D341Med (cell line): ENCODE measurements around the gene XRCC4.

Experiments
- DNase-seq: peaks from one replicate; pipeline ENCODE4 v3.0.0; 2012; ENCODE audit warnings: low spot score

XRCC4 gene

GRCh38 chr5:83071286-83072051, 5.9 kb upstream of the XRCC4 start:
- no peak for DNase-seq

GRCh38 chr5:83072966-83073365, 4.4 kb upstream of the XRCC4 start:
- no peak for DNase-seq

GRCh38 chr5:83077662-83078261, 415 bp downstream of the XRCC4 start:
- DNase-seq = no peak

GRCh38 chr5:83082750-83083149, 5.4 kb downstream of the XRCC4 start:
- DNase-seq = no peak

- DNase-seq = no peak
Observed at GRCh38 chr5:83084336-83084735, 7.0 kb downstream of the XRCC4 start.

- no peak for DNase-seq
Observed at GRCh38 chr5:83085106-83085505, 7.8 kb downstream of the XRCC4 start.

- no peak for DNase-seq
Observed at GRCh38 chr5:83090169-83090568, 12.8 kb downstream of the XRCC4 start.

- no peak for DNase-seq
Observed at GRCh38 chr5:83092619-83093018, 15.3 kb downstream of the XRCC4 start.

GRCh38 chr5:83093692-83094091, 16.3 kb downstream of the XRCC4 start:
- DNase-seq = no peak

- no peak for DNase-seq
Observed at GRCh38 chr5:83095163-83095956, 18.0 kb downstream of the XRCC4 start.

GRCh38 chr5:83095957-83096539, 18.7 kb downstream of the XRCC4 start:
- no peak for DNase-seq

GRCh38 chr5:83096660-83097339, 19.5 kb downstream of the XRCC4 start:
- no peak for DNase-seq

- DNase-seq = no peak
Observed at GRCh38 chr5:83097689-83098231, 20.4 kb downstream of the XRCC4 start.

GRCh38 chr5:83099001-83099400, 21.7 kb downstream of the XRCC4 start:
- DNase-seq = peak; percentile 36

- no peak for DNase-seq
Observed at GRCh38 chr5:83099445-83099844, 22.1 kb downstream of the XRCC4 start.

- no peak for DNase-seq
Observed at GRCh38 chr5:83101514-83101913, 24.2 kb downstream of the XRCC4 start.

- DNase-seq = no peak
Observed at GRCh38 chr5:83102364-83102980, 25.1 kb downstream of the XRCC4 start.

GRCh38 chr5:83104021-83104420, 26.7 kb downstream of the XRCC4 start:
- no peak for DNase-seq

GRCh38 chr5:83107692-83108420, 30.5 kb downstream of the XRCC4 start:
- no peak for DNase-seq

- no peak for DNase-seq
Observed at GRCh38 chr5:83109380-83109779, 32.0 kb downstream of the XRCC4 start.

- no peak for DNase-seq
Observed at GRCh38 chr5:83115816-83116215, 38.5 kb downstream of the XRCC4 start.
